Erythroblast (primary cell): Measurements from ENCODE around the gene EAF1.

Experiments
- DNase-seq, 2 experiments: peaks; one replicate each; lab custom pipeline; 2025; lab: John Stamatoyannopoulos, UW
- GATA1 ChIP-seq: IDR thresholded peaks from 2 replicates; pipeline ENCODE4 v1.6.1; 2011; ENCODE audit warnings: low read depth, mild to moderate bottlenecking, control low read depth, low read length, moderate library complexity
- POLR2A ChIP-seq: IDR thresholded peaks from 2 replicates; pipeline ENCODE4 v1.6.1; 2011; ENCODE audit warnings: mild to moderate bottlenecking, low read length

Gene EAF1

GRCh38 chr3:15429080-15429479 is 1.7 kb downstream of the EAF1 start:
- DNase-seq: no peak
- TF ChIP-seq GATA1: no peak
- no peak for TF ChIP-seq POLR2A

- no peak for TF ChIP-seq POLR2A
- TF ChIP-seq GATA1: no peak
Measured at GRCh38 chr3:15430624-15431023, 3.2 kb downstream of the EAF1 start.

GRCh38 chr3:15431256-15431837 is 3.9 kb downstream of the EAF1 start:
- no peak for DNase-seq
- TF ChIP-seq POLR2A: no peak
- no peak for TF ChIP-seq GATA1

More at GRCh38 chr3:15430624-15431023, 3.2 kb downstream of the EAF1 start:
- DNase-seq: peak in 1 of 2 experiments; percentile 26

DNA sequence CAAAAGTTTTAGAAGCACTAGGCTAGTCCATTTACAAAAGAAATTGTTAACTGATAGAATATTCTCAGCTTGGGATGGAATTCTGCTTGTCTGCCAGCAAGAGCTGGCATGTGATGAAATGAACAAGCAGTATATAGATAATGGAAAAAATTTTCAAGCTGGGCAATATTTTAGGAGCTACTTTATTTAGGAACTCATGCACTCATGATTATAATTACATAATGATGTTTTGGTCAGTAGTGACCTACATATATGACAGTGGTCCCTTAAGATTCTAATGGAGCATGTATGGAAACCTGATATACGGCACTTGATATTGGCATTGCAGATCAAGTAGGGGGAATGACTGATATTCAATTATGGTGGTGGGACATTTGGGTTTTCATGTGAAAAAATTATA is 6.1 kb downstream of the EAF1 start:
- no peak for DNase-seq

DNA sequence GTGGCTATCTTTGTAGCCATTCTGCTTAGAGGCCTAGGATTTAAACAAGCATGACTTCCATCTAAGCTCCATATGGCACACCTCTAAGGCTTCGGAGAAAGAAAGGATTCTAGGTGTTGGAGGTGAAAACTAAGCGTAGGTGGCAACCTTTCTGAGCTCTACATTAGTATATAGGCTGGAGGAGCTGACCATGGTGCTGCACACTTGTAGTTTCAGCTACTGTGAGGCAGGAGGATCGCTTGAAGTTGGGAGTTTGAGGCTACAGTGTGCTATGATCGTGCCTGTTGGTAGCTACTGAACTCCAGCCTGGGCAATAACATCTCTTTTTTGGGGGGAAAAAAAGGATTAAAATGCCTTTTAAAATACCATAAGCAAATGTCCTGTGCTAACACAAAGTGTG is 7.4 kb downstream of the EAF1 start:
- no peak for DNase-seq
- TF ChIP-seq POLR2A (no peak), GATA1 (no peak)

More for the DNA sequence above, 6.1 kb downstream of the EAF1 start:
- TF ChIP-seq GATA1 (no peak), POLR2A (no peak)

- no peak for TF ChIP-seq GATA1
- TF ChIP-seq POLR2A: no peak
- DNase-seq: no peak
Measured at GRCh38 chr3:15436246-15436645, 8.8 kb downstream of the EAF1 start.

GRCh38 chr3:15438983-15439382 is 11.6 kb downstream of the EAF1 start:
- peak in 1 of 2 experiments; percentile 2 for DNase-seq
- TF ChIP-seq GATA1 (no peak), POLR2A (no peak)

- no peak for DNase-seq
- TF ChIP-seq GATA1: no peak
- no peak for TF ChIP-seq POLR2A
Measured at GRCh38 chr3:15439476-15439875, 12.1 kb downstream of the EAF1 start.

GRCh38 chr3:15440891-15441290 is 13.5 kb downstream of the EAF1 start:
- DNase-seq: no peak
- TF ChIP-seq GATA1: no peak
- no peak for TF ChIP-seq POLR2A

- TF ChIP-seq POLR2A (no peak), GATA1 (no peak)
- DNase-seq: no peak
Measured at GRCh38 chr3:15443826-15444524, 16.6 kb downstream of the EAF1 start.

GRCh38 chr3:15449489-15450224 is 22.3 kb downstream of the EAF1 start:
- TF ChIP-seq POLR2A (no peak), GATA1 (no peak)
- no peak for DNase-seq

DNA sequence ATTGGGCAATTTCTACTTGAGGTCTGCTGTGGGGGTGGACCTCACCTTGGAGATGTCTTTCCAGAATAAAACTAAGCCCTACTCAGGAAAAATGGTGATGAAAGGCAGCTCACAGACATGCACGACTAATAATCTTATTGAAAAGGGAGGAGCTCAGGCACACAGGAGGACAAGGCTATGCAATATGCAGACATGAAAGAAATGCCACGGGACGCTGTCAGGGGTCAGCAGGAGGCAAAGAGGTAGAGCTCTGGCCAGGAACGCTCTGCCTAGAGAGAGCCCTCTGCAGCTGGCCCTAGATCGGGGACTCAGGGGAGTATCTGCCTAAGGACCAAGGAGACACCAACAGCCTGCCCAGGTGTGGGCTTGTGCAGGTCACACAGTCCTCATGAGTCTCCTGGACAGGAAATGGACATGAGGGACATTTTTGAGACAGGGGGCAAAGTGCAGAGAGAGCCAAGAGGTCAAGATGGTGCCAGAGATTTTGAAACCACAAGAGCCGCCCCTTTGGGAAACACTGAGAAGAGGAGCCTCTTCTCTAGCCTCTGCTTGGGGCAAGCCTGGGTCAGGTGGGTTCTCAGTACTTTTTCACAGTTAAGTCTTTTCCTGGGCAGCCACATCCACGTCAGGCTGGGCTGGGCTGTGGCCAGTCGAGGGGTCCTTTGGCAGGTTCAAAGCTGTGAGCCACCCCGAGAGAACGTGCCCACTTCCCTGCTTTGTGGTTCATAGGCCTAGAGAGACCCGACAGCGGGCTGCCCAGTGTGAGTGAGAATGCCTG is 23.2 kb downstream of the EAF1 start:
- no peak for DNase-seq
- TF ChIP-seq POLR2A: no peak
- no peak for TF ChIP-seq GATA1

DNA sequence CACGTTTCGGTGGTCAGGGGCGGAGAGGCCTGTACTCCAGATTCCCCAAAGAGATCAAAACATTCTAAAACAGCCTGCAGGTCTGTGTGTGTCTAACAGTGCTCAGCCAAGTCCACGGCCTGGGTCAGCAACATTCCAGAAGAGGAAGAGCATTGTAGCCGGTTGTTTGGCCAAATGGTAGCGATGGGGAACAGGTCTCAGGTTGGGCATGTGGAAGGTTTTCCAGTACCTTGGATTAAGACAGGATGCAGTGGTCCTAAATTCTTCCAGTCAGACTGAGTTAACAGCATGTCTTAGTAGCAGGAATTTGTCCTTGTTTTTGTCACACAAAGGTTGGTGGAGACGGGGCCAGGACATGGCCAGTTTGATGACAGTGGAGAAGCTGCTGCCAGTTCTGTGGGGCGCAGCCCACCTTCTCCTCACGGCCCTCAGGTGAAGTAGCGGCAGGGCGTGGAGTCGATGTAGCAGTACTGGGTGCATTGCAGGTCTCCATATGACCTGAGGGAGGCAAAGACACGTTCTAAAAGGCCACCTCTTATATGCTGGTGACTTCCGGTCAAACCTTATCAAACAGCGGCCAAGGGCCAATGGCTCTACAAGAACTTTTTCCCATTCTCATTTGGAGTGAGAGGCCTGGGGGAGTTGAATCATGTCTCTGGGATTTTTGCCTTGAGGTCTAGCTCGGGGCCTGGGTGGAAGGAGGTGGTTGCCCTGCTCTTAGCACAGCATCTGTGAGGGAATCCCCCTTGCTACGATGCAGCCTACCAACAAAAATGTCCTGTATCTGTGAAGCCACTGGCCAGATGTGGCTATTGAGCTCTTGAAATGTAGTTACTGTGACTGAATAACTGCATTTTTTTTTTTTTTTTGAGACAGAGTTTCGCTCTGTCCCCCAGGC is 24.1 kb downstream of the EAF1 start:
- no peak for DNase-seq
- TF ChIP-seq POLR2A: no peak
- TF ChIP-seq GATA1: no peak
